Cardiac septum (tissue), 1 donor: ENCODE data around the gene CACNA1F. TPM values are rescaled to one million over a fixed set of nuclear protein-coding genes. Genes with fewer than 3 reads are reported as not detected.

ENCODE experiments used
- DNase-seq: peaks from one replicate; pipeline ENCODE4 v3.0.0-alpha.2; 2020; ENCODE audit warnings: low spot score
- intact Hi-C: fragments of 100-400 bp; cut with DNase I; formaldehyde crosslinking; loops from one replicate; pipeline ENCODE4 v1.14.0; 2022
- total RNA-seq: library from RNA; stranded (reverse); fragmentation: NEBNext Ultra II Directional; extraction: Animal tissue kit (Norgen Biotek cat#: 25700); gene quantifications from one replicate; pipeline ENCODE4 v1.2.1, GENCODE V29; 2021
- donor health status: DM: no; HTN: no; CAD: no.

The CACNA1F gene
- total RNA-seq, 1 donor from 2014 or later: 0.08 TPM

DNA sequence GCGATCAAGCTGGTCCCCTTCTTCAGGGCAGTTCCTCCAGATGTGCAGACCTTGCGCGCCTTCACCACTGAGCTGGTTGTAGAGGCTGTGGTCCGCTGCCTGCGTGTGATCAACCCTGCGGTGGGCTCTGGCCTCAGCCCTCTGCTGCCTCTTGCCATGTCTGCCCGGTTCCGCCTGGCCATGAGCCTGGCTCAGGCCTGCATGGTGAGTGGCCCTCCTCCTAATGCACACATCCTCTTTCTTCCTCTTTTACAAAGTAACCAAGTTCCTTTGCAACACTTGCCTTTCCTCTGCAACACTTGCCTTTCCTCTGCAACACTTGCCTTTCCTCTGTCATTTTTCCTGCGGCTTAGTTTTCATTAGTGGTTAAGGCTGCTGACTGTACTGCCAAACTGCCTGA is 3.9 kb upstream of the CACNA1F start:
- DNase-seq: no peak
- intact Hi-C loops: loop anchor here (5.0 kb wide), 1 partner anchor 35 kb away; no protein-coding TSS in a partner anchor

DNA sequence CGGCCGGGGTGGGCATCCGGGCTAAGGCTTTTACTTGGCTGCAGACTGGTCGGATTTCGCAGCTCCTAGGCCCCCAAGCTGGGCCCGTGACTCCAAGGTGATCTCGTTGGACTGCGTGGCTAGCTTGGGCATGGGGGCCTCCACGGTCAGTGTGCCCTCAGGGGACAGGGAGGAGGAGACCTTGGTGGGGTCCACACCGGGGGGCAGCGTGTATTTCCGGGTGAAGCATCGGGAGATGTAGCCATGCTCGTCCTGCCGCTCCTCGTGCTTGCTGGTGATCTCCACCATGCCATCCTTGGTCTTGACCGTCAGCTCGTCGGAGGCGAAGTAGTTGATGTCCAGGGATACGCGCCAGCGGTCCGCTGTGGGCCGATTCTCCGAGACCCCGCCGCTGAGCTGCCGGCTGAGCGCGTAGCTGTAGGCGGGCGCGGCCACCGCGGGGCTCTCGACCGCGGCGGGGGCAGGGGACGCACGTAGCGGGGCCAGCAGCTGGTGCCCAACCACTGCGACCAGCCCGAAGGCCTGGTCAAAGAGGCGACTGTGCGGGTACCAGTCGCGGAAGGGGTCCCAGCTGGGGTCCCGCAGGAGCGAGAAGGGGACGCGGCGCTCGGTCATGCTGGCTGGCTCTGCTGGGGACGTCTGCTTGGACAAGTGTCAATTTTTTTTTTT is 881 bp upstream of the CACNA1F start:
- intact Hi-C loops: no loop called here
- no peak for DNase-seq

DNA sequence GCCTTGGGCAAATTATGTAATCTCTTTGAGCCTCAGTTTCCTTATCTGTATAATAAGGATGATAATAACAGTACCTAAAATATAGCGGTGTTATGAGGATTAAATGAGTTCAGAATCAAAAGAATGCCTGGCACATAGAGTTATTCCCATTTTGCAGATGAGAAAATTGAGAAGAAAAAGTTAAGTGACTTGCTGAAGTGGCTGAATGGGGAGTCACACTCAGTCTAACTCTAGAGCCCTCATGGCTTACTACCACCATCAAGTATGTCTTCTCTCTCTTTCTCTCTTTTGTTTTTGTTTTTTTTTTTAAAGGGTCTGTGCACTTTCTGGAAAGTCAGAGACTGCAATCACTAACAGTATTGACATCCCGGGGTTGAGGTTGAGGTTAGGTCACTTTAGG is 615 bp downstream of the CACNA1F start:
- no peak for DNase-seq
- intact Hi-C loops: no loop called here

DNA sequence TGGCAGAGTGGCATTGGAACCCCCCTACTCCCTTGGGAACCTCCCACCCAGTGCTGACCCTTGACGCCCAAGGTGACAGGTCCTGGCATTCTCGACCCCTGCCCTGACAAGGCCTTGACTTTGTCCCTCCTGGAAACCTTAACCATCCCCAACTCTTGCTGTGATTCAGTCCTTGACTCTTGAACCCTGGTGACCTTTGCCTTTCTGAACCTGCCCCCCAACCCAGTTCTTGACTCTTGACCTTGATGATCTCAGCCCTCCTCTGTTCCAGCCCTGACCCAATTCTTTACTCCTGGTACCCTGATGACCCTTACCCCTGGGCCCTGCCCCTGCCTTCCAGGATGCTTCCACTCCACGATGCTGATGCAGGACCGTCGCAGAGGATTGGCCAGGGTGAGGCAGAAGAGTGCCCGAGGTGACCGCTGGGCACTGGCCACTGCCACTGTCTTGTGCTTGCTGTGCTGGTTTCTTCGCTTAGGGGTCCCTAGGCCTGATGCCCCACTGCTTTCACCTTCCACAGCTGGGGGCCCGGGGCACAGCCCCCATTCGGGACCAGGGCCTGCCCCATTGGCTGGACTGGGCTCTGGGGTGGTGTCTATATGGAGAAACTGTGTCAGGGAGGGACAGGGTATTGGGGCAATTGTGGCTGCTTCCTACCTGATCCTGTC is 1.7 kb downstream of the CACNA1F start:
- no peak for DNase-seq
- intact Hi-C loops: no loop called here

DNA sequence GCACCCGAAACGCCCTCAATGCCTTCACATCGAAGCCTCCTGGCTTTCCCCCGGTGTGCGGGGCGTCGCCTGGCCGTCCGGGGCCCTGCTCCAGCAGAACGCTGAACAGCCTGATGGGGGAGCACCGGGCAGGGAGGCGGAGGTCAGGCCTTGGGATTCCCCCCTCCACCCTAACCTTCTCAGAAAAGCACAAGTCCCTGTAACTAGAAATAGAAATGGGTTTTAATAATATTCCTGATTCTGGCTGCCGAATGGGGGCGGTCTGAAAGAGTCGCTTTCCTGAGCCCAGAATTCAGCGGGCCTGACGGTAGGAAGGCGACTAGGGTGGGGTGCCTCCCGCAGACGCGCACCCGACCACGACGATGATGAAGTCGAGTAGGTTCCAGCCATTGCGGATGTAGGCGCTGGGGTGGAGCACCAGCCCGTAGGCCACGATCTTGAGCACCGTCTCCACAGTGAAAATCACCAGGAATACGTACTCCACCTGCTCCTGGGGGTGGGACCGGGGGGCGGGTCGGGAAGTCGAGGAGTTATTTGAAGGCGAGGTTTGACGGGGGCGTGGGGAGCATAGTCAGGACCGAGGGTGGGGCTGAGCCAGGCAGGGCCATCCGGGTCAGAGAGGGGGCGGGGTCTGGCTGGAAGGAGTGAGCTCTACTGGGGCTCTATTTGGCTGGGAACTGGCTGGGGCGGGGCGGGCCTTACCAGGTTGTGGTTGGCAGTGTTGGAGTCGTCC is 2.5 kb downstream of the CACNA1F start:
- no peak for DNase-seq
- intact Hi-C loops: no loop called here

DNA sequence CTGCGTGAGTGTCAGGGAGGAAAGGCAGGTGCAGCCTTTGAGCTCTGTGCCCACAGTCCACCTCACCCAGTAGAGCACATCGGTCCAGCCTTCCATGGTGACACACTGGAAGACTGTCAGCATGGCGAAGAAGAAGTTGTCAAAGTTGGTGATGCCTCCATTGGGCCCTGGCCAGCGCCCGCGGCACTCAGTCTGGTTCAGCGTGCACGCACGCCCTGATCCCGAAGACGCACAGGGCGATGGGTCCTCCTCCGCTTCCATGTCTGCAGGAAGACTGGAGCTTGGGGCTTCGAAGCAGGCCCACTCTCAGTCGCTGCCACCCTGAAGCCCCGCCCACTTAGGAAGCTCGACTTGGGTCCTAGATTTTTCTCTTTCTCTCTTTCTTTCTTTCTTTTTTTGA is 5.0 kb downstream of the CACNA1F start:
- intact Hi-C loops: no loop called here
- DNase-seq: no peak

DNA sequence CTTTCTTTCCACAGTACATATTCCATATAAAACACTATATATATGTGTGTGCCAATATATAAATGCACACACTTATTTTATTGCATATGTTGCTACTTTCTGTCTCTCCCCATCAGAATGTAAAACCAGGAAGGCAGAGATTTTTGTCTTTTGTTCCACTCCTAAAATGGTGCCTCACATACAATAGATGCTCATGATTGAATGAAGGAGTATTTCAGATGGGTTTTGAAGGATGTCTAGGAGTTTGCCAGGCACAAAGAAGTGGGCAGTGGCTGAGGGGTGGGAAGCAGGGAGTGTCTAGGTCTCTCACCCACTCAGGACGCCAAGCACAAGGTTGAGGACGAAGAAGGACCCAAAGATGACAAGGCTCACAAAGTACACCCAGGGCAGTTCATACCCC is 5.4 kb downstream of the CACNA1F start:
- DNase-seq: no peak
- intact Hi-C loops: no loop called here

DNA sequence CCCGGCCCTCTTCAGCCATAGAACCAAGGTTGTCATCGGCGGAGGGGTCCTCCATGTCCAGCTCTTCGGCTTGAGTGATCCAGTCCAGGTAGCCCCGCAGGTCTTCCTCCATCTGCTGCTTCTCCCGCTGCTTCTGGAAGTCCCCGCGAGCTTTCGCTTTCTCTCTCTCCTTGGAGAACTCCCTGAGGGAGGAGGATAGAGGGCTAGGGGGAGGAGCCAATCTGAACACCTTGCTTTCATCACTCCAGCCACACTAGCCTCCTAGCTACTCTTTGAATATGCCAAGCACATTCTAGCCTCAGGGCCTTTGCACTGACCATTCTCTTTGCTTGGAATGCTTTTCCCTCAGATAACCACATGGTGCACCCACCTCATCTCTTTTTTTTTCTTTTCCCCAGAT is 6.2 kb downstream of the CACNA1F start:
- intact Hi-C loops: no loop called here
- DNase-seq: no peak

DNA sequence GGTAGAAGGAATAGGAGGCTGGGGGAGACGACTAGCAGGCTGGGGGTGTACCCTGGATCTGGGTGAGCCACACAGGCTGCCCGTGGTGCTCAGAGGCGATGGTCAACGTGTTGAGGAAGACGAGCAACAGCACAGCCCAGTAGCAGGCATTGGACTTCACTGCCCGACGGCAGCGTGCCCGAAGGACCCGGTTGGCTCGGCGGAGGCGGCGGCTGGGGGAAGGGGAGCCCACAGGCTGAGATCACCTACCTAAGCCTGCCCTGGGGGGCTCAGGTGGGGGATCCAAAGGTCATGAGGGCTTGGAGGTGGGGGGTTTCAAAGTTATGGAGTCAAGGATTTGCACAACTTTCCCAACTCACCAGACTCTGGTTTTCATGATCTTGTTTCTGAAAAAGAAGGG is 7.3 kb downstream of the CACNA1F start:
- DNase-seq: no peak
- intact Hi-C loops: no loop called here

DNA sequence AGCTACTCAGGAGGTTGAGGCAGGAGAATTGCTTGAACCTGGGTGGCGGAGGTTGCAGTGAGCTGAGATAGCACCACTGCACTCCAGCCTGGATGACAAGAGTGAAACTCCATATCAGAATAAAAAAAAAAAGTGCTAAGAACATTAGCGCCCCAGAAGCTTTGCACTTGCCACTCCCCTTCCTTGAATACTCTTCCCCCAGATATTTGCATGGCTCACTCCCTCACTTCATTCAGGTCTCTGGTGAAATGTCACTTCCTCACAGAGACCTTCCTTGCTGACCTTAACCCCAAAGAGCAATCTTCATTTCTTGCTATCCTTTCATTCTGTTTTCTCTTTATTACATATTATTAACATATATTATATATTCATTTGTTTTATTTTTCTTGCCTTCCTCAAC is 11.3 kb downstream of the CACNA1F start:
- intact Hi-C loops: no loop called here
- no peak for DNase-seq

DNA sequence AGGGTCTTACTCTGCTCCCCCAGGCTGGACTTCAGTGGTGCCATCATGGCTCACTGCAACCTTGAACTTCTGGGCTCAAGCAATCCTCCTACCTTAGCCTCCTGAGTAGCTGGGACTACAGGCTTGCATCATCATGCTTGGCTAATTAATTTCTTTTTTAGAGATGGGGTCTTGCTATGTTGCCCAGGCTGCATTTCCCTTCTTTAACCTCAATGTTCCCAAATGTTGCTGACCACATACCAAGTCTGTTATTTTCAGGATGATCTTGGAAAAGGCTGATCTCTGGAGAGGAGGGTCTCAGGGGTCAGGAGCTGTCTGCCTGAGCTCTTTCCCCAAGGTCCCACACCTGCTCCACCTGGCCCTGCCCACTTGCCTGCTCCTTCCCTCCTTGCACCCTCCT is 13.0 kb downstream of the CACNA1F start:
- intact Hi-C loops: no loop called here
- DNase-seq: no peak

DNA sequence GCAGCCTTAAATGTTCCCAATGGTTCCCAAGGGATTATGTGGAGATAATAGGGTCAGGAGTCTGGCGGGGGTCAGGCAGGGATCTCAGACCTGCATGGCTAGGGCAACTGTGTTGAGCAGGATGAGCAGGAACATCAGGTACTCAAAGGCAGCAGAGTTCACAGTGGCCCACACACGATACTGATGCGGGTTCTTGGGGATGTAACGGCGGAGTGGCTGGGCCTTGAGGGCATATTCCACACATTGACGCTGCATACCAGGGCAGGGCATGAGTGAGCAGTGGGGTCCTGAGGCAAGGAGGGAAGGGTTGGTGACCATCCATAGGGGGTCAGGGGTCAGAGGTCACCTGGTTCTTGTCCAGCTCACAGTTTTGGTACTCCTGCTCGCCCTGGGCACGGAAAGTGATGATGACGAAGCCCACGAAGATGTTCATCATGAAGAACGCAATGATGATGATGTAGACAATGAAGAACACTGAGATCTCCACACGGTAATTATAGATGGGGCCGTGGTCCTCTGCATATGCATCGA is 18.1 kb downstream of the CACNA1F start:
- no peak for DNase-seq
- intact Hi-C loops: no loop called here

DNA sequence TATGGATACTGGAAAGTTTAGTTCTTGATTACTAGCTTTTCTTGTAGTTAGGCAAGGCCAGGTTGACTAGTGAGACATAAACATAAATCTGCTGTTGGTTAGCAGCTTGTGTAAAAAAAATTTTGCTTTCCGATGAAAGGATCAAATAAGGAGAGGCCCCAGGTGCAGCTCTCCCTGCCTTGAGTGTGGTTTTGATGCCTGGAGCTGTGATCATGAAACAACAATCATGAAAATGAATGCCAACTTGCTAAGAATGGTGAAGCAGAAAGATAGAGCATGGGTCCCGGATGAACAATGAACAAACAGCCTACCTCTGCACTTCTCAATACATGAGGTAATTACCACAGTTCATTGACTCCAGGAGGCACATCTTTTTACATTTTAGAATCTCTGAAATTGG is 18.7 kb downstream of the CACNA1F start:
- DNase-seq: no peak
- intact Hi-C loops: no loop called here

DNA sequence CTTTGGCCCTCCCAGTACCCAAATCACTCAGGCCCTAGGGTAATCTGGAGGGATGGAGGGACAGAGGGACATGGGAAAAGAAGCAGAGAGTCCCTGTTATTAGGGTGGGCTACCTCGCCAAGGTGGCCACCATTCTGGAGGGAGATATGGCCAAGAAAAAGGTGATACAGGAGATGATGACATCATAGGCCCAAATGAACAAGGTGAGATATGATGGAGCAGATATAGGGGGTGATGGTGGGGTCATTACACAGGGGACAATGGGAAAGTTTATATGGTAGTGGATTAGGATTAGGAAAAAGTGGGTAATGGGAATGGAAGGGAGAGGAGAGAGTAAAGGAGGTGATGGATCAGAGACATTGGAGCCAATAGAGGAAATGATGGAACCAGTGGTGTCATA is 20.3 kb downstream of the CACNA1F start:
- intact Hi-C loops: no loop called here
- no peak for DNase-seq

DNA sequence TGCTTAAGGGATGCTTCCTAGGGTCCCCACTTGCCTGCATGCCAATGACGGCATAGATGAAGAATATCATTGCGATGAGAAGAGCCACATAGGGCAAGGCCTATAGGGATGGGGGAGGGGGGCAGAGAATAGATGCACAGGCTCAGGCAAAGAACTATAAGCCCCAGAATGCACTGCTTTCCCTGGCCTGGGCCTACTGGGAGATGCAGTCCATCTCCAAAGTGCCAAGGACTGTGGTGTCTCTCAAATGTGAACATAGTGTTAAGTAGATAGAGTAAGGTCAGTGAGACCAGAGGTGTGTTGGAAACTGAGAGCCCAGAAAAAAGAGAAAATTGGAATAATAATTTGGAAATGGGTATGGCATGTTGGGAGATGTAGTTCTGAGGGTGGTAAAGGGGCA is 20.9 kb downstream of the CACNA1F start:
- DNase-seq: no peak
- intact Hi-C loops: no loop called here

DNA sequence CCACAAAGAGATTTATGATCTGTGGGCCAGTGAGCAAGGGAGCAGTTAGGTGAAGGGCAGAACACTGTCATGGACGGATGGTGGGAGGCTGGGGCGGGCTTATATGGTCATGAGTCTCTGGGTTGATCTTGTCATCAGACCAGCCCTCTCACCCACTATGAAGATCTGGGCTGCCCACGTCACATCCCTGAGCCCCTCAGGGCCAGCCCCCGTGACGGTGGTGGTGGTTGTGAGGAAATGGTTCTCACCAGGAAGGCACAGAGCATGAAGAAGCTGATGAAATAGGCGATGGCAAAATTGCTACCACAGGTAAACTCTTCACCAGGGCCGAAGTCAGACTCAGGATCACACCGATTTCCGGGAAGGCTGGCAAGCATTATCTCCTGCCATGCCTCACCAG is 22.1 kb downstream of the CACNA1F start:
- no peak for DNase-seq
- intact Hi-C loops: no loop called here

DNA sequence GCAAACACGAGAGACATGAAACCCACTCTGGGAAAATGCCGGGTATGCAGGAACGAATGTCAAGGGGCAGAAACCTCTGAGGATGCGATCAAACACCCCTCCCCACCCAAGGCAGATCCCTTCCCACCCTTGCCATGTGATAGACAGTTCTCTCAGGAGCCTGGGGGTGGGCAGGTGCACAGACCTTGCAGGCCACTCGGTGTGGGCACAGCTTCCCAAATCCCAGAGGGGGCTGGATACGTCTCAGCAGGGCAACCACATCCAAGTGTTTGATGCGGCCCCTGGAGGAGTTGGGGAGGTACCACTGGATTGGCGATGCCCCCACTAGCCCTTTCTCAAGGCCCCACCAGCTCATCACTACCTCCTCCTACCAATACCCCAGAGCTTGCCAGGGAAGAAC is 22.7 kb downstream of the CACNA1F start:
- no peak for DNase-seq
- intact Hi-C loops: no loop called here

DNA sequence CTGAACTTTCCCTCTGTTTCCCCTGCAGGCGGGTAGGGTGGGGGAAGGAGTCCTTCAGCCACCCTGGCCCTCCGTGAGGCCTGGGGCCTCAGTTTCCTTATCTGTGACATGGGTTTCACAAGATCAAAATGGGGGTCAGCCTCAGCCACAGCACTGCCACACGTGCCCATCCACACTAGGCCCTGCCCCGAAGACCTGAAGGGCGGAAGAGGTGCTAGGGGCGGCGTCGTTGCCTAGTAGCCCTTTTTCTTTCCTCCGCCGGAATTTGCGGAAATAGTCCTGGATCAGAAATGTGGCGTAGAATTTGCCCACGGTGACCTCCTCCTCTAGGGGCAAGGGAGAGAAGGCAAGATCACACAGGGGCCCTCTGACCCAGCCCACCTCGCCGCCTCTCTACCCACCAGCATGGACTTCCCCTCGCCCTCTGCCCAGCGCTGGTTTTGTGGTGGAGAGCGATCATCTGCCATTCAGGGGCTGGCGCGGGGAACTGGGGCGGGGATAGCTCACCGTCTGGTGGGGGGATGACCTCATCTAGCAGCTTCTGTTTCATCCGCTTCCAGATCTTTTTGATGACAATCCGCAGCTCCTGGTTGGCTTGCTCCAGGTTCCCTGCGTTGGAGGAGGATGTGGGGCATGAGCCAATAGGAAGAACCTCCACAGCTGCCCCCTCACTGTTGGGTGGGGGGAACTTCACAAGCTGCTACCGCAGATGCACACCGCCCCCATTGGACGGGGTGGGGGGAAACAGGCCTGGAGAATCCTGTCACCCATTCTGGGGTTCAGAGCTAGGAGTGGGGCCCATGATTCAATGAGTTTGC is 23.5 kb downstream of the CACNA1F start:
- DNase-seq: no peak
- intact Hi-C loops: no loop called here

DNA sequence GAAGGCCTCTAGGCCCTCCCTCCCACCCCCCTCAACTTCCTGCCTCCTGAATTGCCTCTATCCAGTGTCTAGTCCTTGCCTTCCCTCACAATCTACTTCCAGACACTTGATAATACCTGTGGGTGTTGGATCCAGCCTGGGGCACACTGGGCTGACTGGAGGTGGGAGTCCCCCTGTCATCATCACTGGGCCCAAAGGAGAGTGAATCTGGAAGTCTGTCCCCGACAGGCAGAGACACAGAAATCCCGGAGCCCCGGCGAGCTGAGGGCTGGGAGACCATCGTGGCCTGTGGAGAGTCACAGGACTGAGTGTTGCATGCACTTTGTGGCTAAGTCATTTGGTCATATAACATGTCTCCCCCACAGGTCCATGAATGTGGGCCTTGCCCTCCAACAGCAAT is 24.7 kb downstream of the CACNA1F start:
- DNase-seq: no peak
- intact Hi-C loops: no loop called here

DNA sequence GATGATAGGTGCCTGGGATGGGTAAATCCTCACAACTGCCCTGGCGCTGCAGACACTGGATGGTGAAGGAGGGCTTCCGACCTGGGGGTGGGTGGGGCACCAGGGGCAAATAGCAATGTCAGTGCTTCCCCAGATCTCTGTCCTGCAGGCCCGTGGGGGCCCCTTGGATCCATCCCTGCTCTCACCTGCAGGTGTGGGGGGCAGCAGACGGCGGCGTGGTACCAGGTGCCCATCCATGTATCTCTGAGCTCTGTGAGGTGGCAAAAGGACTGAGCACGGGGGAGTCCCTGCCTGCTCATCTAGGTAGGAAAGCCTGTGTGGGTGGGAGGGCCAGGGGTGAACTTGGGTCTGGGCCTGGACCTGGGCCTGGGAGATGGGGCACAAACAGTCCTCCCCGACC is 26.6 kb downstream of the CACNA1F start:
- intact Hi-C loops: no loop called here
- DNase-seq: no peak
